HepG2 (cell line): Measurements from ENCODE around the gene TPSB2. TPM values are rescaled to one million over a fixed set of nuclear protein-coding genes. Genes with fewer than 3 reads are reported as not detected.
A peak's percentile ranks its signal among the peaks of the same experiment; 100 is the strongest.

Experiments
- ARNT ChIP-seq: fragments of 450-650 bp; IDR thresholded peaks from 2 replicates; pipeline ENCODE4 v1.6.1; 2017
- BCL6 ChIP-seq: IDR thresholded peaks from 2 replicates; pipeline ENCODE4 v1.6.1; 2016; ENCODE audit warnings: missing genetic modification reagents, missing compliant biosample characterization
- IKZF4 ChIP-seq: sonication (generic); formaldehyde crosslinking; IDR thresholded peaks from 2 replicates; pipeline ENCODE4 v1.5.1; 2020; ENCODE audit warnings: borderline replicate concordance, mild to moderate bottlenecking, low read depth, missing genetic modification reagents; ENCODE audit errors: not compliant biosample characterization
- IRF9 ChIP-seq: sonication (generic); formaldehyde crosslinking; IDR thresholded peaks from 2 replicates; pipeline ENCODE4 v1.8.0; 2022; ENCODE audit warnings: missing genetic modification reagents, mild to moderate bottlenecking, borderline replicate concordance
- JUNB ChIP-seq: sonication (generic); formaldehyde crosslinking; IDR thresholded peaks from 2 replicates; pipeline ENCODE4 v1.8.0; 2022; ENCODE audit warnings: missing genetic modification reagents, mild to moderate bottlenecking, borderline replicate concordance
- KLF11 ChIP-seq: IDR thresholded peaks from 2 replicates; pipeline ENCODE4 v1.6.1; 2016; ENCODE audit warnings: missing compliant biosample characterization
- NPAS2 ChIP-seq: sonication (generic); formaldehyde crosslinking; IDR thresholded peaks from 2 replicates; pipeline ENCODE4 v1.8.0; 2022; ENCODE audit warnings: mild to moderate bottlenecking, missing genetic modification reagents, borderline replicate concordance
- PITX1 ChIP-seq: sonication (generic); formaldehyde crosslinking; IDR thresholded peaks from 2 replicates; pipeline ENCODE4 v1.5.1; 2020; ENCODE audit warnings: mild to moderate bottlenecking, missing genetic modification reagents
- SAP130 ChIP-seq: IDR thresholded peaks from 2 replicates; pipeline ENCODE4 v1.6.1; 2016; ENCODE audit warnings: low read depth
- ZNF335 ChIP-seq: sonication (generic); formaldehyde crosslinking; IDR thresholded peaks from 2 replicates; pipeline ENCODE4 v1.4.0; 2020; ENCODE audit warnings: missing genetic modification reagents
- polyA plus RNA-seq, 8 experiments: library from polyadenylated mRNA; depleted of rRNA in 3 of 8; stranded (reverse) in 7 of 8; unstranded in 1 of 8; fragments of >200 nt; fragmentation: Illumina TruSeq in 4 of 8; extraction: Trizol in 4 of 8; gene quantifications; 2 replicates each; pipeline versions ENCODE4 v1.2.1 to v1.2.3, GENCODE V29; 2011 to 2016; ENCODE audit warnings: low read depth in 4 of 8, missing spikeins in 1 of 8, mixed read lengths in 1 of 8; ENCODE audit not compliant: insufficient read depth in 1 of 8
- total RNA-seq, 5 experiments: library from RNA; depleted of rRNA; stranded (reverse); fragments of >200 nt; fragmentation: Illumina TruSeq; extraction: Trizol; gene quantifications; 2 replicates each; pipeline ENCODE4 v1.2.3, GENCODE V29; 2016; ENCODE audit warnings: low read depth in 1 of 5
- TF ChIP-seq, protein P1 (sequence below): IDR thresholded peaks from 2 replicates; pipeline ENCODE4 v1.6.1; 2016; ENCODE audit warnings: missing compliant biosample characterization, missing genetic modification reagents, borderline replicate concordance
- TF ChIP-seq, protein P2 (sequence below): sonication (generic); formaldehyde crosslinking; IDR thresholded peaks from 2 replicates; pipeline ENCODE4 v1.5.1; 2020; ENCODE audit warnings: mild to moderate bottlenecking, missing genetic modification reagents, moderate library complexity
- TF ChIP-seq, protein P3 (sequence below): sonication (generic); formaldehyde crosslinking; IDR thresholded peaks from 2 replicates; pipeline ENCODE4 v1.4.0; 2020; ENCODE audit warnings: missing genetic modification reagents
- TF ChIP-seq, protein P4 (sequence below): sonication (generic); formaldehyde crosslinking; IDR thresholded peaks from 2 replicates; pipeline ENCODE4 v1.5.1; 2020; ENCODE audit warnings: mild to moderate bottlenecking, missing genetic modification reagents, borderline replicate concordance

The TPSB2 gene
- total and polyA plus RNA-seq, 2 of the 13 experiments (the other 11 are each of a cell fraction or from before 2014, with no cell fraction given), result not detected

DNA sequence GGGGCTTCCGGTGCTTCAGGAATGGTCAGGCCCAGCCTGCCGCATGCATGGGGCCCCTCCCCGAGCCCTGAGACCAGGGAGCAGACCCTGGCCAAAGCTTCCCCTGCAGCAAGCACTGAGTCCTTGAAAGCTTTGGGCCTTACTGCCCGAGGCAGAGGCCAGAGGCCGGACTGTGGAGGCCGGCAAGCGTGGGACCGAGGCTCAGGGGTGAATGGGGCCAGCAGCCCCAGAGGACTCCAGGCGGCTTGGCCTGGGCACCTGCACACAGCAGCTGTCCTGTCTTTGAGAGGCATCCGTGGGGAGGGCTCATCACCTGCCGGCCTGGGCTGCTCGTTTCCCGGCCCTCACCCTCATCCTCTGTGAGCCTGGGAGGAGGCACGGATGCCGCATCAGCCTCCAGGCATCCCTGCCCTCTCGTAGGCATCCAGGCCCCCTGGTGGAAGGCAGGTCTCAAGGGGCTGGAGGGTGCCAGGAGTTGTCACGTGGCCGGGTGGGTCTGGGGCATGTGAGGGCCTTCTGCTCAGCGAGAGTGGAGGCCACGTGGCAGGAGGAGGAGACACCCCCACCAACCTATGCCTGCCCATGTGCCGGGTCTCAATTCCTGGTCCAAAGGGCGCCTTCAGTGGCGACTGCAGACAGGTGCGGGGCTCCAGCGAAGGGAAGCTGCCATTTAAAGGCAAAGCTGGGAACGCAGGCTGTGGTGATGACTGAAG is 45.7 kb downstream of the TPSB2 start (continued):
- peak; percentile 14; the same call in 1 of the 2 replicates for TF ChIP-seq BCL6 (CRISPR knock-in tag)
- peak; percentile 41; the same call in 1 of the 2 replicates for TF ChIP-seq ZNF335 (CRISPR knock-in tag)
- TF ChIP-seq PITX1, result no peak
- TF ChIP-seq ARNT, result no peak
- TF ChIP-seq IKZF4 (CRISPR knock-in tag), result peak; percentile 49
- TF ChIP-seq, protein P1, sequence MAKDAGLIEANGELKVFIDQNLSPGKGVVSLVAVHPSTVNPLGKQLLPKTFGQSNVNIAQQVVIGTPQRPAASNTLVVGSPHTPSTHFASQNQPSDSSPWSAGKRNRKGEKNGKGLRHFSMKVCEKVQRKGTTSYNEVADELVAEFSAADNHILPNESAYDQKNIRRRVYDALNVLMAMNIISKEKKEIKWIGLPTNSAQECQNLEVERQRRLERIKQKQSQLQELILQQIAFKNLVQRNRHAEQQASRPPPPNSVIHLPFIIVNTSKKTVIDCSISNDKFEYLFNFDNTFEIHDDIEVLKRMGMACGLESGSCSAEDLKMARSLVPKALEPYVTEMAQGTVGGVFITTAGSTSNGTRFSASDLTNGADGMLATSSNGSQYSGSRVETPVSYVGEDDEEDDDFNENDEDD (CRISPR knock-in tag), result peak; percentile 62; the same call in 1 of the 2 replicates
- TF ChIP-seq, protein P2, sequence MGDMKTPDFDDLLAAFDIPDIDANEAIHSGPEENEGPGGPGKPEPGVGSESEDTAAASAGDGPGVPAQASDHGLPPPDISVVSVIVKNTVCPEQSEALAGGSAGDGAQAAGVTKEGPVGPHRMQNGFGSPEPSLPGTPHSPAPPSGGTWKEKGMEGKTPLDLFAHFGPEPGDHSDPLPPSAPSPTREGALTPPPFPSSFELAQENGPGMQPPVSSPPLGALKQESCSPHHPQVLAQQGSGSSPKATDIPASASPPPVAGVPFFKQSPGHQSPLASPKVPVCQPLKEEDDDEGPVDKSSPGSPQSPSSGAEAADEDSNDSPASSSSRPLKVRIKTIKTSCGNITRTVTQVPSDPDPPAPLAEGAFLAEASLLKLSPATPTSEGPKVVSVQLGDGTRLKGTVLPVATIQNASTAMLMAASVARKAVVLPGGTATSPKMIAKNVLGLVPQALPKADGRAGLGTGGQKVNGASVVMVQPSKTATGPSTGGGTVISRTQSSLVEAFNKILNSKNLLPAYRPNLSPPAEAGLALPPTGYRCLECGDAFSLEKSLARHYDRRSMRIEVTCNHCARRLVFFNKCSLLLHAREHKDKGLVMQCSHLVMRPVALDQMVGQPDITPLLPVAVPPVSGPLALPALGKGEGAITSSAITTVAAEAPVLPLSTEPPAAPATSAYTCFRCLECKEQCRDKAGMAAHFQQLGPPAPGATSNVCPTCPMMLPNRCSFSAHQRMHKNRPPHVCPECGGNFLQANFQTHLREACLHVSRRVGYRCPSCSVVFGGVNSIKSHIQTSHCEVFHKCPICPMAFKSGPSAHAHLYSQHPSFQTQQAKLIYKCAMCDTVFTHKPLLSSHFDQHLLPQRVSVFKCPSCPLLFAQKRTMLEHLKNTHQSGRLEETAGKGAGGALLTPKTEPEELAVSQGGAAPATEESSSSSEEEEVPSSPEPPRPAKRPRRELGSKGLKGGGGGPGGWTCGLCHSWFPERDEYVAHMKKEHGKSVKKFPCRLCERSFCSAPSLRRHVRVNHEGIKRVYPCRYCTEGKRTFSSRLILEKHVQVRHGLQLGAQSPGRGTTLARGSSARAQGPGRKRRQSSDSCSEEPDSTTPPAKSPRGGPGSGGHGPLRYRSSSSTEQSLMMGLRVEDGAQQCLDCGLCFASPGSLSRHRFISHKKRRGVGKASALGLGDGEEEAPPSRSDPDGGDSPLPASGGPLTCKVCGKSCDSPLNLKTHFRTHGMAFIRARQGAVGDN (CRISPR knock-in tag), result peak; percentile 81
- TF ChIP-seq KLF11 (CRISPR knock-in tag), result no peak
- 0 out of 2 replicates have a peak, but pooled peaks have one; percentile 43 for TF ChIP-seq IRF9
- peak; percentile 57 for TF ChIP-seq SAP130 (CRISPR knock-in tag)
- TF ChIP-seq JUNB (CRISPR knock-in tag), result no peak
- TF ChIP-seq, protein P3, sequence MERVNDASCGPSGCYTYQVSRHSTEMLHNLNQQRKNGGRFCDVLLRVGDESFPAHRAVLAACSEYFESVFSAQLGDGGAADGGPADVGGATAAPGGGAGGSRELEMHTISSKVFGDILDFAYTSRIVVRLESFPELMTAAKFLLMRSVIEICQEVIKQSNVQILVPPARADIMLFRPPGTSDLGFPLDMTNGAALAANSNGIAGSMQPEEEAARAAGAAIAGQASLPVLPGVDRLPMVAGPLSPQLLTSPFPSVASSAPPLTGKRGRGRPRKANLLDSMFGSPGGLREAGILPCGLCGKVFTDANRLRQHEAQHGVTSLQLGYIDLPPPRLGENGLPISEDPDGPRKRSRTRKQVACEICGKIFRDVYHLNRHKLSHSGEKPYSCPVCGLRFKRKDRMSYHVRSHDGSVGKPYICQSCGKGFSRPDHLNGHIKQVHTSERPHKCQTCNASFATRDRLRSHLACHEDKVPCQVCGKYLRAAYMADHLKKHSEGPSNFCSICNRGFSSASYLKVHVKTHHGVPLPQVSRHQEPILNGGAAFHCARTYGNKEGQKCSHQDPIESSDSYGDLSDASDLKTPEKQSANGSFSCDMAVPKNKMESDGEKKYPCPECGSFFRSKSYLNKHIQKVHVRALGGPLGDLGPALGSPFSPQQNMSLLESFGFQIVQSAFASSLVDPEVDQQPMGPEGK (CRISPR knock-in tag), result peak; percentile 38; the same call in 1 of the 2 replicates
- TF ChIP-seq, protein P4, sequence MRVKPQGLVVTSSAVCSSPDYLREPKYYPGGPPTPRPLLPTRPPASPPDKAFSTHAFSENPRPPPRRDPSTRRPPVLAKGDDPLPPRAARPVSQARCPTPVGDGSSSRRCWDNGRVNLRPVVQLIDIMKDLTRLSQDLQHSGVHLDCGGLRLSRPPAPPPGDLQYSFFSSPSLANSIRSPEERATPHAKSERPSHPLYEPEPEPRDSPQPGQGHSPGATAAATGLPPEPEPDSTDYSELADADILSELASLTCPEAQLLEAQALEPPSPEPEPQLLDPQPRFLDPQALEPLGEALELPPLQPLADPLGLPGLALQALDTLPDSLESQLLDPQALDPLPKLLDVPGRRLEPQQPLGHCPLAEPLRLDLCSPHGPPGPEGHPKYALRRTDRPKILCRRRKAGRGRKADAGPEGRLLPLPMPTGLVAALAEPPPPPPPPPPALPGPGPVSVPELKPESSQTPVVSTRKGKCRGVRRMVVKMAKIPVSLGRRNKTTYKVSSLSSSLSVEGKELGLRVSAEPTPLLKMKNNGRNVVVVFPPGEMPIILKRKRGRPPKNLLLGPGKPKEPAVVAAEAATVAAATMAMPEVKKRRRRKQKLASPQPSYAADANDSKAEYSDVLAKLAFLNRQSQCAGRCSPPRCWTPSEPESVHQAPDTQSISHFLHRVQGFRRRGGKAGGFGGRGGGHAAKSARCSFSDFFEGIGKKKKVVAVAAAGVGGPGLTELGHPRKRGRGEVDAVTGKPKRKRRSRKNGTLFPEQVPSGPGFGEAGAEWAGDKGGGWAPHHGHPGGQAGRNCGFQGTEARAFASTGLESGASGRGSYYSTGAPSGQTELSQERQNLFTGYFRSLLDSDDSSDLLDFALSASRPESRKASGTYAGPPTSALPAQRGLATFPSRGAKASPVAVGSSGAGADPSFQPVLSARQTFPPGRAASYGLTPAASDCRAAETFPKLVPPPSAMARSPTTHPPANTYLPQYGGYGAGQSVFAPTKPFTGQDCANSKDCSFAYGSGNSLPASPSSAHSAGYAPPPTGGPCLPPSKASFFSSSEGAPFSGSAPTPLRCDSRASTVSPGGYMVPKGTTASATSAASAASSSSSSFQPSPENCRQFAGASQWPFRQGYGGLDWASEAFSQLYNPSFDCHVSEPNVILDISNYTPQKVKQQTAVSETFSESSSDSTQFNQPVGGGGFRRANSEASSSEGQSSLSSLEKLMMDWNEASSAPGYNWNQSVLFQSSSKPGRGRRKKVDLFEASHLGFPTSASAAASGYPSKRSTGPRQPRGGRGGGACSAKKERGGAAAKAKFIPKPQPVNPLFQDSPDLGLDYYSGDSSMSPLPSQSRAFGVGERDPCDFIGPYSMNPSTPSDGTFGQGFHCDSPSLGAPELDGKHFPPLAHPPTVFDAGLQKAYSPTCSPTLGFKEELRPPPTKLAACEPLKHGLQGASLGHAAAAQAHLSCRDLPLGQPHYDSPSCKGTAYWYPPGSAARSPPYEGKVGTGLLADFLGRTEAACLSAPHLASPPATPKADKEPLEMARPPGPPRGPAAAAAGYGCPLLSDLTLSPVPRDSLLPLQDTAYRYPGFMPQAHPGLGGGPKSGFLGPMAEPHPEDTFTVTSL (CRISPR knock-in tag), result no peak
- TF ChIP-seq NPAS2, result peak; percentile 92; the same call in 1 of the 2 replicates
